GM12878 (cell line): Measurements from ENCODE around the gene FFAR2. TPM values are rescaled to one million over a fixed set of nuclear protein-coding genes. Genes with fewer than 3 reads are reported as not detected.

ENCODE experiments used
- ATAC-seq: fragments of 200-7000 bp; cut with Tn5 transposase; 3 replicates; pipeline ENCODE4 v1.9.1; 2020; ENCODE audit warnings: mild to moderate bottlenecking, moderate library complexity
- BruUV-seq: library from RNA; stranded (reverse); fragments of 400-500 nt; replicated peaks from 2 replicates; lab custom pipeline; 2021; lab: Mats Ljungman, UMichigan
- CTCF ChIA-PET: fragments of 300-600 bp; sonication (Branson Sonifier 250); formaldehyde crosslinking; extraction: SDS; loops from one replicate; lab custom pipeline; 2021; ENCODE audit warnings: inconsistent platforms; lab: Yijun Ruan, JAX
- POLR2A ChIA-PET: fragments of 350-600 bp; formaldehyde crosslinking; extraction: SDS; loops from one replicate; lab custom pipeline; 2021; ENCODE audit warnings: inconsistent platforms; lab: Charles Lee
- RAD21 ChIA-PET: fragments of 300-600 bp; sonication (Branson Sonifier 250); formaldehyde crosslinking; loops from one replicate; lab custom pipeline; 2023; ENCODE audit warnings: antibody characterized with exemption; ENCODE audit not compliant: unreplicated experiment; lab: Charles Lee
- SMC1A ChIA-PET: fragments of 300-600 bp; sonication (Branson Sonifier 250); formaldehyde crosslinking; loops from one replicate; lab custom pipeline; 2023; ENCODE audit not compliant: unreplicated experiment, uncharacterized antibody; lab: Charles Lee
- DNase-seq: peaks from one replicate; pipeline ENCODE4 v3.0.0-alpha.2; 2011; ENCODE audit warnings: low read depth, low spot score
- FAIRE-seq: peaks from 3 replicates; lab custom pipeline; 2011; peaks lifted over from hg19 to GRCh38; lab: Jason Lieb, UNC
- H2AFZ ChIP-seq: 2 replicates; pipeline ENCODE4 v1.6.0; 2011; ENCODE audit warnings: low read depth, low read length, control low read depth; ENCODE audit not compliant: control insufficient read depth
- H3K27ac ChIP-seq: 2 replicates; pipeline ENCODE4 v1.5.1; 2011; ENCODE audit warnings: control low read depth; ENCODE audit not compliant: control insufficient read depth, insufficient read depth
- H3K27me3 ChIP-seq, 2 experiments: replicated peaks in 1 of 2; 2 replicates each; pipeline versions ENCODE4 v1.6.0 to v1.6.1; 2011; ENCODE audit warnings: low read length in 1 of 2; ENCODE audit not compliant: control insufficient read depth in 2 of 2, insufficient read depth in 2 of 2
- H3K36me3 ChIP-seq, 2 experiments: 2 replicates each; pipeline ENCODE4 v1.5.1; 2011; ENCODE audit warnings: low read length in 1 of 2; ENCODE audit not compliant: control insufficient read depth in 2 of 2, insufficient read depth in 2 of 2
- H3K4me1 ChIP-seq: 2 replicates; pipeline ENCODE4 v1.6.1; 2011; ENCODE audit warnings: mild to moderate bottlenecking, low read length, moderate library complexity, mixed read lengths; ENCODE audit not compliant: control insufficient read depth, insufficient read depth
- H3K4me2 ChIP-seq: 2 replicates; pipeline ENCODE4 v1.6.0; 2011; ENCODE audit warnings: control low read depth; ENCODE audit not compliant: control insufficient read depth, insufficient read depth
- H3K4me3 ChIP-seq: fragments of 200-600 bp; sonication (generic); 2 replicates; pipeline ENCODE4 v1.5.1; 2016
- H3K79me2 ChIP-seq: 2 replicates; pipeline ENCODE4 v1.6.0; 2011; ENCODE audit warnings: low read length; ENCODE audit not compliant: control insufficient read depth, insufficient read depth
- H3K9ac ChIP-seq: 2 replicates; pipeline ENCODE4 v1.8.0; 2011; ENCODE audit warnings: low read length, control low read depth, mixed read lengths; ENCODE audit not compliant: control insufficient read depth, insufficient read depth
- H3K9me3 ChIP-seq: replicated peaks from 3 replicates; pipeline ENCODE4 v1.5.1; 2011; ENCODE audit warnings: mild to moderate bottlenecking, low read length; ENCODE audit not compliant: control insufficient read depth, insufficient read depth
- H4K20me1 ChIP-seq: 2 replicates; pipeline ENCODE4 v1.6.0; 2011; ENCODE audit not compliant: control insufficient read depth, insufficient read depth
- CHD2 ChIP-seq: IDR thresholded peaks from 2 replicates; pipeline ENCODE4 v1.6.1; 2011; ENCODE audit warnings: low read depth, low read length, improper control_type of control experiment, borderline replicate concordance
- CREM ChIP-seq: IDR thresholded peaks from 2 replicates; pipeline ENCODE4 v1.6.1; 2014; ENCODE audit warnings: antibody characterized with exemption, low read depth
- EP300 ChIP-seq, 2 experiments: fragments of 150-350 bp in 1 of 2; IDR thresholded peaks; 2 replicates each; pipeline ENCODE4 v1.6.1; 2011 to 2012; ENCODE audit warnings: low read depth in 2 of 2, low read length in 2 of 2, borderline replicate concordance in 1 of 2, improper control_type of control experiment in 1 of 2, inconsistent platforms in 1 of 2; ENCODE audit not compliant: control insufficient read depth in 1 of 2
- MEF2A ChIP-seq: IDR thresholded peaks from 2 replicates; pipeline ENCODE4 v1.6.1; 2011; ENCODE audit warnings: low read depth, mild to moderate bottlenecking, low read length, moderate library complexity; ENCODE audit not compliant: insufficient read depth
- MTA2 ChIP-seq: fragments of 450-650 bp; IDR thresholded peaks from 2 replicates; pipeline ENCODE4 v1.6.1; 2016; ENCODE audit warnings: low read depth, mild to moderate bottlenecking, moderate library complexity
- NBN ChIP-seq: fragments of 450-650 bp; IDR thresholded peaks from 2 replicates; pipeline ENCODE4 v1.6.1; 2016
- NFXL1 ChIP-seq: fragments of 450-650 bp; IDR thresholded peaks from 2 replicates; pipeline ENCODE4 v1.6.1; 2017; ENCODE audit warnings: antibody characterized with exemption, mild to moderate bottlenecking, borderline replicate concordance
- NR2F1 ChIP-seq: fragments of 450-650 bp; conservative IDR thresholded peaks from 2 replicates; pipeline ENCODE4 v1.6.1; 2017; ENCODE audit warnings: mild to moderate bottlenecking
- RELB ChIP-seq: fragments of 450-650 bp; IDR thresholded peaks from 2 replicates; pipeline ENCODE4 v1.6.1; 2017; ENCODE audit warnings: low read depth, mild to moderate bottlenecking, moderate library complexity
- SMC3 ChIP-seq: IDR thresholded peaks from 2 replicates; pipeline ENCODE4 v1.6.1; 2011; ENCODE audit warnings: low read length, improper control_type of control experiment, borderline replicate concordance
- SPI1 ChIP-seq: IDR thresholded peaks from 2 replicates; pipeline ENCODE4 v1.6.1; 2011; ENCODE audit warnings: low read depth, mild to moderate bottlenecking, low read length, moderate library complexity, borderline replicate concordance; ENCODE audit not compliant: insufficient read depth
- SRF ChIP-seq, 2 experiments: IDR thresholded peaks; 2 replicates each; pipeline ENCODE4 v1.6.1; 2011; ENCODE audit warnings: low read depth in 2 of 2, low read length in 2 of 2, mild to moderate bottlenecking in 1 of 2, moderate library complexity in 1 of 2
- STAT3 ChIP-seq: IDR thresholded peaks from 2 replicates; pipeline ENCODE4 v1.6.1; 2011; ENCODE audit warnings: low read depth, low read length, improper control_type of control experiment
- TAF1 ChIP-seq: IDR thresholded peaks from 2 replicates; pipeline ENCODE4 v1.6.1; 2011; ENCODE audit warnings: mild to moderate bottlenecking, low read depth, low read length, borderline replicate concordance
- TBL1XR1 ChIP-seq: IDR thresholded peaks from 2 replicates; pipeline ENCODE4 v1.6.1; 2012; ENCODE audit warnings: low read depth, low read length, improper control_type of control experiment
- TCF12 ChIP-seq: IDR thresholded peaks from 2 replicates; pipeline ENCODE4 v1.6.1; 2011; ENCODE audit warnings: low read depth, mild to moderate bottlenecking, low read length
- TCF3 ChIP-seq: IDR thresholded peaks from 2 replicates; pipeline ENCODE4 v1.6.1; 2012; ENCODE audit warnings: low read depth, mild to moderate bottlenecking, low read length, borderline replicate concordance; ENCODE audit not compliant: insufficient read depth
- ZBED1 ChIP-seq: IDR thresholded peaks from 2 replicates; pipeline ENCODE4 v1.6.1; 2016; ENCODE audit warnings: borderline replicate concordance
- ZBTB11 ChIP-seq: fragments of 450-650 bp; formaldehyde crosslinking; IDR thresholded peaks from 2 replicates; pipeline ENCODE4 v1.5.0; 2022; ENCODE audit warnings: mild to moderate bottlenecking, missing genetic modification characterization
- whole genome bisulfite sequencing: methylation state at CpG from one replicate; pipeline ENCODE4 v1.1.6; 2016; ENCODE audit warnings: low lambda C conversion rate; ENCODE audit not compliant: insufficient replicate concordance, insufficient coverage; ENCODE audit errors: missing lambda C conversion rate; 5-methylcytosine and 5-hydroxymethylcytosine counted together
- in situ Hi-C: fragments of 300-500 bp; cut with MboI; formaldehyde crosslinking; loops from 9 replicates; pipeline ENCODE4 v1.14.3; 2018; ENCODE audit warnings: mixed read lengths
- intact Hi-C: fragments of 100-400 bp; cut with micrococcal nuclease; formaldehyde crosslinking; loops from one replicate; pipeline ENCODE4 v1.14.2; 2022; ENCODE audit not compliant: unreplicated experiment
- polyA plus RNA-seq, 11 experiments: library from polyadenylated mRNA; depleted of rRNA in 4 of 11; unstranded in 6 of 11; stranded (reverse) in 5 of 11; fragments of >200 nt; fragmentation: Nextera tagmentation in 4 of 11; fragmentation: Illumina TruSeq in 1 of 11; extraction: Ambion mirVana in 4 of 11; extraction: Trizol in 1 of 11; gene quantifications; 1 replicate in 1 of 11; 2 replicates in 10 of 11; pipeline versions ENCODE4 v1.2.1 to v1.2.3, GENCODE V29; 2011 to 2016; ENCODE audit warnings: inconsistent platforms in 2 of 11, missing spikeins in 2 of 11, low read depth in 1 of 11
- total RNA-seq, 4 experiments: library from RNA; depleted of rRNA in 3 of 4; stranded (reverse); fragments of >200 nt in 3 of 4; fragmentation: Illumina TruSeq in 1 of 4; extraction: Trizol in 1 of 4; gene quantifications; 2 replicates each; pipeline versions ENCODE4 v1.2.1 to v1.2.3, GENCODE V29; 2013 to 2021

Gene FFAR2
- total and polyA plus RNA-seq, 10 of the 15 experiments (the other 5 are each of a cell fraction or from before 2014, with no cell fraction given): 0.05 to 4.0 (median 2.1) TPM

GRCh38 chr19:35458731-35459391 is 10.8 kb downstream of the FFAR2 start:
- ChIA-PET CTCF (interaction anchor here (1.2 to 8.5 kb wide), 7 partner anchors 10 to 113 kb away, joined by 3 to 86 read pairs (median 7); no protein-coding TSS in a partner anchor), SMC1A (interaction anchor here (0.6 to 17.4 kb wide), 14 partner anchors 8 to 313 kb away, joined by 3 to 237 read pairs (median 8); partner anchors contain the start of genes CD22, FFAR1, FFAR2 and FFAR3), POLR2A (interaction anchor here (0.5 to 3.4 kb wide), 11 partner anchors 9 to 248 kb away, joined by 3 to 21 read pairs (median 5); partner anchors contain the start of genes FFAR1 and FFAR2), RAD21 (interaction anchor here (0.6 to 8.3 kb wide), 11 partner anchors 10 to 140 kb away, joined by 3 to 110 read pairs (median 23); partner anchors contain the start of gene FFAR3)
- intact Hi-C loops (loop anchor here (2.0 kb wide), 1 partner anchor 50 kb away; no protein-coding TSS in a partner anchor), in situ Hi-C loops (no loop called here)
- H3K79me2 ChIP-seq: no peaks in the 10 kb centered on the region
- H3K36me3 ChIP-seq: no peaks in the 10 kb centered on the region
- BruUV-seq: no TSS peak
- 35% methylated on average over 10 of the region's 10 CpGs for WGBS
- H3K27me3 ChIP-seq: no peaks in the 10 kb centered on the region
- peak overlapping the region; percentile 30; the same call in 1 of the 2 replicates for H3K9ac ChIP-seq
- no peak for FAIRE-seq
- peak overlapping the region; percentile 77 for H3K4me2 ChIP-seq
- H2AFZ ChIP-seq: no peak overlapping the region
- H3K4me1 ChIP-seq: peaks cover 74% of the 10 kb centered on the region
- H3K4me3 ChIP-seq: peak overlapping the region; percentile 7; the same call in 1 of the 2 replicates
- peak; percentile 64 for DNase-seq
- H3K9me3 ChIP-seq: no peaks in the 10 kb centered on the region
- no peaks in the 10 kb centered on the region for H4K20me1 ChIP-seq
- ATAC-seq: peak; percentile 63
- peak overlapping the region; percentile 41 for H3K27ac ChIP-seq
- TF ChIP-seq SMC3 (no peak), TCF3 (no peak), STAT3 (no peak), ZBED1 (no peak), NFXL1 (no peak), MTA2 (peak; percentile 82; the same call in 1 of the 2 replicates), MEF2A (0 out of 2 replicates have a peak, but pooled peaks have one; percentile 51), NR2F1 (peak; percentile 96), ZBTB11 (CRISPR knock-in tag) (no peak), EP300 (IDR thresholded peaks at IDR 0.05; ENCODE audit: borderline replicate concordance in 1 of 2, control insufficient read depth in 1 of 2, low read depth in 2 of 2, low read length in 2 of 2) (peak; percentile 83 to 88; a peak in 3 of 4 replicates), SPI1 (peak; percentile 100), CHD2 (peak; percentile 76), RELB (peak; percentile 88), SRF (IDR thresholded peaks at IDR 0.05; ENCODE audit: low read depth in 2 of 2, low read length in 2 of 2) (peak in 1 of 2 experiments; percentile 40; a peak in 1 of 4 replicates), CREM (peak; percentile 64; the same call in 1 of the 2 replicates), TBL1XR1 (0 out of 2 replicates have a peak, but pooled peaks have one; percentile 23), TAF1 (no peak), TCF12 (peak; percentile 48; the same call in 1 of the 2 replicates), NBN (peak; percentile 78)
